ENCODE measurements around the gene ATG9B.

DNA sequence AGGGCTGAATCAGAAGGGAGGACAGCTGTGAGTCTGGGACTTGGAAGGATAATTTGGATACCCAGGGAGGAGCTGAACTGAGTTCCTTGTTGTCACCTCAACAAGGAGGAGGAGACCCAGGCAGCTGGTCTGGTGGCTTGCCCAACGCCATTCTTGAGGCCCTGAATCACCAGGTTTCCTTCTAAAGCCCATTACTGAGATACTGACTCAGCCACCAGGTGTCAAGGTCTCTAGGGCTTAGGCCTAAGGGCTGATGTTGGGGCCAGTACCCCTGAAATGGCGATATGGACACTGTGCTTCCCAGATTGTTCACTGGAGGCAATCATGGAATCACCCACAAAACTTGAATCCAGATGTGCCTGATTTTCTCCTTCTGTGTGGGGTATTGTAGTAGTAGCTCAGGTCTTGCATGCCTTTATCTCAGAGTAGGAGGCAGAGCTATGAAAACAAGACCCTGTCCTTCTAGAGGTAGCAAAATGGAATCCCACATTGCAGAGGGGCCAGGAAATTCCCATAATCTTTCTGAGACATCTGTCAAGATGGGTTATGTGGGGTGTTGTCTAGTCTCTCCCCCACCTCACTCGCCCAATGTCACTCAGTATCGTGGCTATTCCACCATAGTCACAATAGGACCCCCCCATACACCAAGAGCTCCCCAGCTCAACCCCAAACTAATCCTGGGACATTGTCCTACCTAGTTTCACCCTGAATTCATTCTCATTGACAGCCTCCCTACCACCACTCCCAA lies 1.8 kb upstream of the ATG9B start:
- TF ChIP-seq, protein P1, sequence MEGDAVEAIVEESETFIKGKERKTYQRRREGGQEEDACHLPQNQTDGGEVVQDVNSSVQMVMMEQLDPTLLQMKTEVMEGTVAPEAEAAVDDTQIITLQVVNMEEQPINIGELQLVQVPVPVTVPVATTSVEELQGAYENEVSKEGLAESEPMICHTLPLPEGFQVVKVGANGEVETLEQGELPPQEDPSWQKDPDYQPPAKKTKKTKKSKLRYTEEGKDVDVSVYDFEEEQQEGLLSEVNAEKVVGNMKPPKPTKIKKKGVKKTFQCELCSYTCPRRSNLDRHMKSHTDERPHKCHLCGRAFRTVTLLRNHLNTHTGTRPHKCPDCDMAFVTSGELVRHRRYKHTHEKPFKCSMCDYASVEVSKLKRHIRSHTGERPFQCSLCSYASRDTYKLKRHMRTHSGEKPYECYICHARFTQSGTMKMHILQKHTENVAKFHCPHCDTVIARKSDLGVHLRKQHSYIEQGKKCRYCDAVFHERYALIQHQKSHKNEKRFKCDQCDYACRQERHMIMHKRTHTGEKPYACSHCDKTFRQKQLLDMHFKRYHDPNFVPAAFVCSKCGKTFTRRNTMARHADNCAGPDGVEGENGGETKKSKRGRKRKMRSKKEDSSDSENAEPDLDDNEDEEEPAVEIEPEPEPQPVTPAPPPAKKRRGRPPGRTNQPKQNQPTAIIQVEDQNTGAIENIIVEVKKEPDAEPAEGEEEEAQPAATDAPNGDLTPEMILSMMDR (conservative IDR thresholded peaks at IDR 0.05) = no peak
- TF ChIP-seq EZH2 (IDR thresholded peaks at IDR 0.05; ENCODE audit: low read depth) = no peak
